ENCODE measurements around the gene STAT3.
A peak's percentile ranks its signal among the peaks of the same experiment; 100 is the strongest.

Gene STAT3

DNA sequence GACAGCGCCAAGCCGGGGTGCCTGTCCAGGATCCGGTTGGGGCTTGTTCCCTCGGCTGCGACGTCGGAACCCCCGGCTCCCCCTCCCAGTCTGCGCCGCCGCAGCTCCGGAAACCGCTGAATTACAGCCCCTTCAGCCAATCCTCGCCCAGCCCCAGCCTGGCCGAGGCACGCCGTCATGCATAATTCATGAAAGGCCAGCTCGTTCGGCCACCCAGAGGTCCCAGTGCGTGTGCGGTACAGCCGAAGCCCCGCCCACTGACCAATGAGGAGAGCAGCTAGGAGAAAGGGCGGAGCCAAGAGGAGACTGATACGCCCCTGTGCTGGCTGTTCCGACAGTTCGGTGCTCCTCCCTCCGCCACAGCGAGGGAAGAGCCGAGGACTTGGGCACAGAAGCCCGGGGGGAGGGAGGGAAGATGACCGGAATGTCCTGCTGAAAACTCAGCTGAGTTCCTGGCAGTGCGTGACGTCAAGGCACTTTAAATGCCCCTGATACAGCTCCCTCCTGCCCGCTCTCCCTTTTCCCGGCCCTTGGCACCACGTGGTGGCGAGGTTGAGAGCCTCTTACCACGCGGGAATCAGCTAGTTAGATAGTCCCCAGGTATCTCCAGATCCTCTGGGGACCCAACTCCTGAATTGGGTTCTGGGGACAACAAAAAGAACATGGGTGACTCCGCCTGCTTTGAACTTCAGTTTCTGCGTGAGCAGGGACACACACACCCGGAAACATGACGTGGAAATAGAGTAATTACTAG is at the start of gene STAT3:
Gene STAT3 (minus strand): TSS at position 62 of the 754 bp plus-strand sequence. CDS start 39,926 bp downstream, outside the sequence.
- TF ChIP-seq, protein P1, sequence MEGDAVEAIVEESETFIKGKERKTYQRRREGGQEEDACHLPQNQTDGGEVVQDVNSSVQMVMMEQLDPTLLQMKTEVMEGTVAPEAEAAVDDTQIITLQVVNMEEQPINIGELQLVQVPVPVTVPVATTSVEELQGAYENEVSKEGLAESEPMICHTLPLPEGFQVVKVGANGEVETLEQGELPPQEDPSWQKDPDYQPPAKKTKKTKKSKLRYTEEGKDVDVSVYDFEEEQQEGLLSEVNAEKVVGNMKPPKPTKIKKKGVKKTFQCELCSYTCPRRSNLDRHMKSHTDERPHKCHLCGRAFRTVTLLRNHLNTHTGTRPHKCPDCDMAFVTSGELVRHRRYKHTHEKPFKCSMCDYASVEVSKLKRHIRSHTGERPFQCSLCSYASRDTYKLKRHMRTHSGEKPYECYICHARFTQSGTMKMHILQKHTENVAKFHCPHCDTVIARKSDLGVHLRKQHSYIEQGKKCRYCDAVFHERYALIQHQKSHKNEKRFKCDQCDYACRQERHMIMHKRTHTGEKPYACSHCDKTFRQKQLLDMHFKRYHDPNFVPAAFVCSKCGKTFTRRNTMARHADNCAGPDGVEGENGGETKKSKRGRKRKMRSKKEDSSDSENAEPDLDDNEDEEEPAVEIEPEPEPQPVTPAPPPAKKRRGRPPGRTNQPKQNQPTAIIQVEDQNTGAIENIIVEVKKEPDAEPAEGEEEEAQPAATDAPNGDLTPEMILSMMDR (IDR thresholded peaks at IDR 0.05; ENCODE audit: insufficient read depth, low read depth, low read length, missing control alignments): no peak
- peak; percentile 100 for DNase-seq (ENCODE audit: low read depth)
- H3K4me3 ChIP-seq (ENCODE audit: low read depth, low read length): peak within 1 kb of the TSS; percentile 73

DNA sequence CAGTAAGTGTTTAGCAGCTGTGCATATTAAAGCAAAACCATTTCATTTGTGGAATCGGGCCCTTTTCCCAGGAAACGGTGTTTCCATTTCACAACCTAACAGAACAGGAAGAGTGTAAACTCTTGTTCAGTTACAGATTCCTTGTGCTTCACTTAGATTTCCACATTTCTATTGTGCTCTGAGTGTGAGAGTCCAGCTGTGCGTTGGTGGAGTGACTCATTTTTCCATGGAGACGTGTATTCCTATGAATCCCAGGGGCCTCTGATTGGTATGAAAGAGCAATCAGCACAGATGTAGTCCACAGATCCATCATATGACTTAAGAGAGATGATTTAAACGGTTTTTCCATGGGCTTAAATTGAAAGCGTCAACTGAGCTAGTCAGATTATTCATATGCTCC is 48.1 kb upstream of the STAT3 start:
- TF ChIP-seq, protein P1 (IDR thresholded peaks at IDR 0.05; ENCODE audit: insufficient read depth, low read depth, low read length, missing control alignments): no peak
- no peak for DNase-seq (ENCODE audit: low read depth)

DNA sequence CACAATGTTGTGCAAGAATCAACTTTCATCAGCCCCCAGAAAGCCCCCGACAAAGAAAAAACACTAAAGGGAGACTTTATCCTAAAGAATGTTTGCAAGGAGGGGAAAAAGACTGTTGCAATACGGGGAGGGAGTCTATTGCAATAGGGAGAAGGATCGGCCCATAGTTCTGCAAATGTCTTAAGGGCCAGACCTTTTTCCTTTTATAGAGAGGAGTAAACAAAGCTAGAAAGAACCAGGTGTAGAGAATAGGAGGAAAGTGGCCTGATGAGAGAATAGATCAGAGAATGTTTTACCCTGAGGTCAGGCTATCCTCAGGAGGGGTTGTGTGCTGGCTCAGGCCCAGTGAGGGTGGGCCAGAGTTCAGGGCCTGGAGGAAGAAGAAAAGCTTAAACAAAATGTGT is 43.5 kb upstream of the STAT3 start:
- no peak for DNase-seq (ENCODE audit: low read depth)
- no peak overlapping the region for H3K4me3 ChIP-seq (ENCODE audit: low read depth, low read length)
- TF ChIP-seq, protein P1 (IDR thresholded peaks at IDR 0.05; ENCODE audit: insufficient read depth, low read depth, low read length, missing control alignments): no peak

More for the DNA sequence above, 48.1 kb upstream of the STAT3 start:
- no peak overlapping the region for H3K4me3 ChIP-seq (ENCODE audit: low read depth, low read length)

DNA sequence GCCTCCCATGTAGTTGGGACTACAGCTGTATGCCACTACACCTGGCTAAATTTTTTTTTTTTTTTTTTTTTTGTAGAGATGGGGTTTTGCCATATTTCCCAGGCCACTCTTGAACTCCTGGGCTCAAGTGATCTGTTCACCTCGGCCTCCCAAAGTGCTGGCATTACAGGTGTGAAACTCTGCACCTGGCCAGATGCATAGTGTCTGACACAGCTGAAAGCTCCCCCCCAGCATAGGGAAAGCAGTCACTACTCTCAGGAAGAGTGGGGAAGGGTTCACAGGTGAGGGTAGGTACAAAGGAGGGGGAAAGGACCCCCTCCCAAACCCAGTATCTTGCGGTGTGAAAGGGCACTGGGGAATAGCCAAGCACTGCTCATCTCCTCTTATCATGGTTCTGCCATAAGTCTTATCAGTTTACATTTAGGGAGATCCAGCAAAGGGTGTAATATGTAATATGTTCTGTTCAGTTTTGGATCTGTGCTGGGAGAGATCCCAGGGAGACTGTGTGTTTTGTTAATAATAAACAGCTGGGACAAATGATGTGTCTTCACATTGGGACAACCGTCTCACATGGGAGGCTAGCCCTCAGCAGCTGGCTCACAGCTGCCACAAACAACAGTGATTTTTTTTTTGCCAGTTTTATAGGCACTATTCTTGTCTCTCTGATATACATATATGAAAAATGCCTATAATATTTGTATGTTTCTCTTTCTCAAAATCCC is 41.6 kb upstream of the STAT3 start:
- TF ChIP-seq, protein P1 (IDR thresholded peaks at IDR 0.05; ENCODE audit: insufficient read depth, low read depth, low read length, missing control alignments): no peak
- DNase-seq (ENCODE audit: low read depth): no peak
- H3K4me3 ChIP-seq (ENCODE audit: low read depth, low read length): no peak overlapping the region

DNA sequence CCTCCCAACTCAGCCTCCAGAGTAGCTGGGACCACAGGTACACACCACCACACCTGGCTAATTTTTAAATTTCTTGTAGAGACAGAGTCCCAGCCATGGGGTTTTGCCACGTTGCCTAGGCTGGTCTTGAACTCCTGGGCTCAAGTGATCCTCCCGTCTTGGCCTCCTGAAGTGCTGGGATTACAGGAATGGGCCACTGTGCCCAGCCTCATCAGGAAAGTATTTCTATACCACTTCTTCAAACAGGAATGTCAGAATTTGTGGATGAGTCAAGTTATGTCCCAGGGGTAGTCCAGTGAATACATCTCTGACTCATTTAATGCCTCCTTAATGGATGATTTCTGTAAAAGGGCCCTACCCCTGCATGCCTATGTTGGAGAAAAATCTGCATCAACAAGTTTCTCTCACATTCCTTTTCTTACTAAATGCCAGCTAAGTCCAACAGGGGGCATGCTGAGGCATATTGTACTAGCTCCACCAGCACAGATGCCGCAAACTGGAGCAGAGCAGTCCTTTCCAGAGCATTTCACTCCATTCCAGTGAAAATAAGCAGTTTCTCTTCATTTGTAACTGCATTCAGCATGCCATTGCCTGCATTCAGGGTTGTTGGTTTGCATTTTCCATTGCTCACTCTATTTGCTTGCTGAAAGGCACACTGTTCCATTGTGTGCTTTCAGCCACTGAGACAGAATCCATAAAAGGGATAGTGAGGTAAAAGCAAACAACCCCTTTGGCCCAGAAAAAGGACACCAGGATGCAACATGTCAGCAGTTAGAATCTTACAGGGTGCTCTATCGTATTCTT is 40.1 kb upstream of the STAT3 start:
- TF ChIP-seq, protein P1 (IDR thresholded peaks at IDR 0.05; ENCODE audit: insufficient read depth, low read depth, low read length, missing control alignments): peak; percentile 76
- peak; percentile 71 for DNase-seq (ENCODE audit: low read depth)
- no peak overlapping the region for H3K4me3 ChIP-seq (ENCODE audit: low read depth, low read length)

DNA sequence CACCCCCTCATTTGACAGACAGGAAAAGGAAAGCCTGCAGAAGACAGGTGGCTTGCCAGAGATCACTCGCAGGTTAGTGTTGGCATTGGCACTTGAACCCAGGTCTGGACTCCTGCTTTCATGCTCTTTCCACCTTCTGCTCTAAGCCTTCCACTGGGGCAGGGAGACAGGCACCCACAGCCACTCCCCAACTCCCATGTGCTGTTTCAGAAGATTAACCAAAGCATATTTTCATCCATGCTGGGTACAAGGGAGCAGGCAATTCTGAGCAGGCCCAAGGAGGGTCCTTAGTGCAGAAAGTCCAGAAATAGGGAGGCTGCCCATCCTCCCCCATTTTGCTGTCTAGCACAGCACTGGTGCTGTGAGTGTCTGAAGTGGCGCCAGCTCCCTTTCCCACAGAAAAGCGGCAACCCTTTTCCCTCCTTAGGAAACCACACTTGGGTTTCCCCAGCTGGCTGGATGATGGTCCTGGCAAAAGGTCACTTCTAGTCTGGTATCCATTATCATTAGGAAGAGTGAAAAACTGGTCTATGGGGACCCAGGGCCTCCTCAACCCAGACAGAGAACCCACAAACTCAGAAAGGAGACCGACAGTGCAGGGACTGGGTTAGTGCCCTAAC is 36.9 kb upstream of the STAT3 start:
- no peak for DNase-seq (ENCODE audit: low read depth)
- TF ChIP-seq, protein P1 (IDR thresholded peaks at IDR 0.05; ENCODE audit: insufficient read depth, low read depth, low read length, missing control alignments): no peak
- no peak overlapping the region for H3K4me3 ChIP-seq (ENCODE audit: low read depth, low read length)
